ENCODE data around the gene GRID2.

The GRID2 gene

DNA sequence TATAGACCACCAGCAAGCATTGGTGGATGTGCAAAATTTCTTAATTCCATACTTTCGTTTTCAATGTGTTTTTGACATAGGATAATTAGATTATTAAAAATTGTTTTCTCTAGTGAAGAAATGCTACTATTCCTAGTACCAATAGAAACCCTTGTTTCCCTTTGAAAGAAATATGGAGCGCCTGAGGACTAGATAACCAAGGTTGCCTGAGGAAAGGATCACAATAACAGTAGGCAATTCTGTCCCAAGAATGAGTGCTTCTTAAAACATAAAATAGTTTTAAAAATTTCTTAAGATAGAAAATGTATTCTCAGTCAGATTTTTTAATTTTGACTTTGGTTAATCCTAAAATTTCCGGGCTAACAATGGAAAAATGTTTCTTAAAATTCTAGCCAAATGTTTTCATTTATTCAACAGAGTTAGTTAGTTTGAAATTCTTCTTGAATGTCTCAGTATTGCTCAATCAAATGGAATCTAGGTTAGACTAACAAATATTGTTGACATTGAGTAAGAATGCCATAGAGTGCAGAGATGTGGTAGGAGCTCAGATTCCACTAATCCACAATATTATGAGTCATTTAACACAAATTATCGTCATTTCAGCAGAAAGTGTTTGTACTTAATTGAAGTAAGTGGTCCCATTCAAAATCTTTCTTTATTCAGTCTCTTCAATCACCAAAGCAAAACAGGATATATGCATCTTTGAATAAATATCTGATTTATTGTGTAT lies 666.0 kb downstream of the GRID2 start:
- no peak for TF ChIP-seq ZFX (IDR thresholded peaks at IDR 0.05; ENCODE audit: borderline replicate concordance)
- TF ChIP-seq, protein P1, sequence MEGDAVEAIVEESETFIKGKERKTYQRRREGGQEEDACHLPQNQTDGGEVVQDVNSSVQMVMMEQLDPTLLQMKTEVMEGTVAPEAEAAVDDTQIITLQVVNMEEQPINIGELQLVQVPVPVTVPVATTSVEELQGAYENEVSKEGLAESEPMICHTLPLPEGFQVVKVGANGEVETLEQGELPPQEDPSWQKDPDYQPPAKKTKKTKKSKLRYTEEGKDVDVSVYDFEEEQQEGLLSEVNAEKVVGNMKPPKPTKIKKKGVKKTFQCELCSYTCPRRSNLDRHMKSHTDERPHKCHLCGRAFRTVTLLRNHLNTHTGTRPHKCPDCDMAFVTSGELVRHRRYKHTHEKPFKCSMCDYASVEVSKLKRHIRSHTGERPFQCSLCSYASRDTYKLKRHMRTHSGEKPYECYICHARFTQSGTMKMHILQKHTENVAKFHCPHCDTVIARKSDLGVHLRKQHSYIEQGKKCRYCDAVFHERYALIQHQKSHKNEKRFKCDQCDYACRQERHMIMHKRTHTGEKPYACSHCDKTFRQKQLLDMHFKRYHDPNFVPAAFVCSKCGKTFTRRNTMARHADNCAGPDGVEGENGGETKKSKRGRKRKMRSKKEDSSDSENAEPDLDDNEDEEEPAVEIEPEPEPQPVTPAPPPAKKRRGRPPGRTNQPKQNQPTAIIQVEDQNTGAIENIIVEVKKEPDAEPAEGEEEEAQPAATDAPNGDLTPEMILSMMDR (IDR thresholded peaks at IDR 0.05), result no peak
- no peak overlapping the region for H3K27ac ChIP-seq

GRCh38 chr4:92970996-92971395 lies 667.2 kb downstream of the GRID2 start:
- no peak overlapping the region for H3K27ac ChIP-seq
- TF ChIP-seq, protein P1 (IDR thresholded peaks at IDR 0.05), result no peak
- no peak for TF ChIP-seq ZFX (IDR thresholded peaks at IDR 0.05; ENCODE audit: borderline replicate concordance)

DNA sequence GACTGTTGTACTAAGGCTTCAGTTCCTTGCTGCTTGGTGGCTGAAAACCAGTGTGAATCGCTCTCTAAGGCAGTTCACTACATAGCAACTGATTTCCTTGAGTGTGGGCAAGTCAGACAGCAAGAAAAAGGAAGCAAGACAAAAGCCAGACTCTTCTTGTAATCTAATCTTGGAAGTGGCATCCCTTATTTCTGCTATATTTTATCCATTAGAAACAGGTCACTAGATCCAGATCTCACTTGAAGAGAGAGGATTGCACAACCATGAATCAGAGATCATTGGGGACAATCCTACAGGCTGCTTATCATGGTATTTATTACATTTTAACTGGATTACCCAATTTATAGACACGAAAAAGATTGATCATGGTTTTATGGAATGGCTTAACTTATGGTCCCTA lies 684.5 kb downstream of the GRID2 start:
- TF ChIP-seq, protein P1 (IDR thresholded peaks at IDR 0.05), result no peak
- no peak for TF ChIP-seq ZFX (IDR thresholded peaks at IDR 0.05; ENCODE audit: borderline replicate concordance)

GRCh38 chr4:92992758-92993157 lies 689.0 kb downstream of the GRID2 start:
- TF ChIP-seq ZFX (IDR thresholded peaks at IDR 0.05; ENCODE audit: borderline replicate concordance), result no peak
- TF ChIP-seq, protein P1 (IDR thresholded peaks at IDR 0.05), result no peak
- no peak overlapping the region for H3K27ac ChIP-seq

More for the DNA sequence above, 684.5 kb downstream of the GRID2 start:
- H3K27ac ChIP-seq, result no peak overlapping the region

GRCh38 chr4:92994727-92995126 lies 691.0 kb downstream of the GRID2 start:
- TF ChIP-seq ZFX (IDR thresholded peaks at IDR 0.05; ENCODE audit: borderline replicate concordance), result no peak
- TF ChIP-seq, protein P1 (IDR thresholded peaks at IDR 0.05), result no peak
- no peak overlapping the region for H3K27ac ChIP-seq

DNA sequence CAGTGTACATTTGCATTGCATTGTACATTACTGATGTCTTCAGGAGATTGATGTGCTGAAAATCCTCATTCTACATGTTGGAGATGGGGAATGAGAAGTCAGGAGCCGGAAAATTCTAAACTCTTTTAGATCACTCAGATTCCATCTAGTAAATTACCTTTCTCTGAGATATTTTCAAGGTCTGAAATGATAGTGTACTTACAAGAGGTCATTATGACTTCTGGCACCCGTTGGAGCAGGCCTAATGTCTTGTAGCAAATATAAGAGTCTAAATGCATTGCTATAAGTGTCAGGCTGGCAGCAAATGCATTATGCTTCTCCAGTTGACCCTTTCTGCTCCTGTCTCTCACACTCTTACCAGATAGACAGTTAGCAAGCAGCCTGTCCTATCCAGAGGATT lies 692.8 kb downstream of the GRID2 start:
- TF ChIP-seq, protein P1 (IDR thresholded peaks at IDR 0.05), result no peak
- no peak for TF ChIP-seq ZFX (IDR thresholded peaks at IDR 0.05; ENCODE audit: borderline replicate concordance)
- no peak overlapping the region for H3K27ac ChIP-seq

GRCh38 chr4:93000910-93001309 lies 697.1 kb downstream of the GRID2 start:
- no peak overlapping the region for H3K27ac ChIP-seq
- no peak for TF ChIP-seq ZFX (IDR thresholded peaks at IDR 0.05; ENCODE audit: borderline replicate concordance)
- TF ChIP-seq, protein P1 (IDR thresholded peaks at IDR 0.05), result no peak
